ENCODE measurements around the gene RTN4R.

- TF ChIP-seq CTCF (CRISPR knock-in tag; IDR thresholded peaks at IDR 0.05) (no peak), MED1 (CRISPR knock-in tag; IDR thresholded peaks at IDR 0.05) (no peak), ZNF407 (CRISPR knock-in tag; IDR thresholded peaks at IDR 0.05; ENCODE audit: not compliant biosample characterization) (no peak), ZNF33B (CRISPR knock-in tag; IDR thresholded peaks at IDR 0.05) (no peak), POLR2A (IDR thresholded peaks at IDR 0.05; ENCODE audit: insufficient read depth in 1 of 2, low read depth in 2 of 2, low read length in 2 of 2) (no peak), ADNP (CRISPR knock-in tag; IDR thresholded peaks at IDR 0.05) (no peak), ATRX (CRISPR knock-in tag; IDR thresholded peaks at IDR 0.05; ENCODE audit: borderline replicate concordance) (no peak), ZNF776 (CRISPR knock-in tag; IDR thresholded peaks at IDR 0.05) (no peak), CEBPB (IDR thresholded peaks at IDR 0.05; ENCODE audit: borderline replicate concordance, low read depth, low read length) (no peak)
Observed at GRCh38 chr22:20262582-20263147, 5.5 kb downstream of the RTN4R start.

Measured in HepG2 (cell line).